Measurements from ENCODE around the gene CACNA2D4. TPM values are rescaled to one million over a fixed set of nuclear protein-coding genes. Genes with fewer than 3 reads are reported as not detected.

Gene CACNA2D4
- total and polyA plus RNA-seq, 2 of the 13 experiments (the other 11 are each of a cell fraction or from before 2014, with no cell fraction given), result 14.2 to 136 TPM

DNA sequence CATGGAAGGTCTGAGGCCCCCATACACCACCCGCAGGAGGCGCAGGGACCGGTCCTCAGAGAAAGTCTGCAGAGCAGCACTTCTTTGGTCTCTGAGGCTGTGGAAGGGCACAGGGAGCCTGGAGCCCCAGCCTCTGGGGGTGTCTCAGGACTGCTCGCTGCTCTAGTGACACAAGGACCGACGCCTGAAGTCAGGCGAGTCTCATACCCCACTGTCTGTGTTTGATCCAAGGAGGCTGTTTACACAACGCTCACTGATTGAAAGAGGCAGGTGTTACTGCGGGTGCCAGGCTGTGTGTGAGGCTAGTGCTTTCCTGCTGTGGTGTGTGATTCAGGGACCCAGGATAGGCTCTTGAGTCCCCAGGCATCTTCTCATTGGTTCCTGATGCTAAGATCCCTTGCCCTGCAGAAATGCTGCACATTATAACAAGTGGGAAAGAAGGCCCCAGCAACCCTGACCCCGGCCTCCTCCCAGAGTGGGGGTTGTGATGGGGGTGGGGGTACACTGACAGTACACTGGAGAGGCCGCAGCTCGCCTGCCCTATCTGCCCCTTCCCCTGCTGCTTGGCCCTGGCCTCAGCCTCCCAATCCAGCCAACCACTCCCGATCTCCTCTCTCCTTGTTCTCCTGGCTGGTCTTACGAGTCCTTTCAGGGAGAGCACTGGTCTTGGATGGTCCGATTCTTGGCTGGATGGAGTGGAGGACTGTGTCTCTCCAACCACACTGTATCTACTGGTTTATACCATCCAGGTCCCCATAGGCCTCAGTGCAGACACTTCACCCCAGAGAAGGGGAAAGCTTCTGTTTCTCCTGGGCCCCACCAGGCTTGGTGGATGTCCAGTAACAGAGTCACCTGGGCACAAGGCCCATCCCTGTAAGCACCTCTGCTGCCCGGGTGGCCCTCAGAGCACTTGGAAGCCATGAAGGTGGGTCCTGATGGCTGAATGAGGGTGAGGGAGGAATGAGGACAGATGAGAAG, 6.6 kb downstream of the CACNA2D4 start (continued):
- TF ChIP-seq RCOR2 (CRISPR knock-in tag; IDR thresholded peaks at IDR 0.05) (no peak), PBX3 (CRISPR knock-in tag; IDR thresholded peaks at IDR 0.05; ENCODE audit: borderline replicate concordance) (no peak), BCLAF1 (IDR thresholded peaks at IDR 0.05) (no peak)

DNA sequence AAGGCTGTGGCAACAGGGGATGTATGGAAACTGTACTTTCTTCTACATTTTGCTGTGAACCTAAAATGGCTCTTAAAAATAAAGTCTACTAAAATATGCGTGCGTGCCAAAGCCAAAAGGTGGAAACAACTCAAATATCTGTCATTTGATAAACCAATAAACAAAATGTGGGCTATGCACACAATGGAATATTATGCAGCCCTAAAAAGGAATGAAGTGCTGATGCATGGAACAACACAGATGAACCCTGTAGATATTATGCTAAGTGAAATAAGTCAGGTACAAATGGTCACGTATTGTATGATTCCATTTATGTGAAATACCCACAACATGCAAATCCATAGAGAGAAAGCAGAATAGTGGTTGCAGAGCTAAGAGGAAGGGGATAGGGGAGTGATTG, 8.0 kb downstream of the CACNA2D4 start:
- ATAC-seq, result no peak
- ChIA-PET POLR2A (no interaction called here), CTCF (ENCODE audit: low intra/inter-chr PET ratio, low total read pairs) (no interaction called here)
- WGBS (ENCODE audit: low lambda C conversion rate), result 47% methylated on average over 3 of the region's 3 CpGs
- FAIRE-seq, result no peak
- Histone ChIP-seq H3K36me3 (replicated peaks in 1 of 2; ENCODE audit: control insufficient read depth in 1 of 2, insufficient read depth in 2 of 2, low read length in 2 of 2) (no peaks in the 10 kb centered on the region), H3K4me1 (ENCODE audit: insufficient read depth, low read length) (no peaks in the 10 kb centered on the region), H3K9me3 (ENCODE audit: low read length) (no peaks in the 10 kb centered on the region), H3K27ac (ENCODE audit: extremely low read length, insufficient read depth, low read length) (no peak overlapping the region), H3K4me2 (ENCODE audit: low read depth, low read length) (no peak overlapping the region), H3K4me3 (replicated peaks in 1 of 3; ENCODE audit: insufficient read depth in 1 of 3, low read depth in 2 of 3, low read length in 3 of 3) (no peak overlapping the region), H4K20me1 (ENCODE audit: insufficient read depth, low read length) (no peaks in the 10 kb centered on the region), H3K27me3 (ENCODE audit: control insufficient read depth in 1 of 2, insufficient read depth in 2 of 2, low read length in 2 of 2) (peaks cover 4 to 22% of the 10 kb centered on the region in 2 experiments; a peak in 3 of 5 replicates), H3K9ac (ENCODE audit: insufficient read depth, low read depth, low read length) (no peak overlapping the region), H2AFZ (ENCODE audit: low read length) (no peak overlapping the region), H3K79me2 (ENCODE audit: insufficient read depth, low read length) (no peaks in the 10 kb centered on the region)
- intact Hi-C loops (cut with micrococcal nuclease; ENCODE audit: unreplicated experiment) (loop anchor here (1.0 kb wide), 1 partner anchor 19 kb away; no protein-coding TSS in a partner anchor), in situ Hi-C loops (cut with HindIII; ENCODE audit: extremely low pct_ligation_motif_present, low pct_unique_long_range_greater_than_20kb) (no loop called here)
- no peak for DNase-seq (ENCODE audit: low spot score)
- TF ChIP-seq KDM2A (CRISPR knock-in tag; IDR thresholded peaks at IDR 0.05; ENCODE audit: borderline replicate concordance, low read depth) (no peak), NFKBIZ (CRISPR knock-in tag; IDR thresholded peaks at IDR 0.05) (no peak), HMG20A (CRISPR knock-in tag; IDR thresholded peaks at IDR 0.05; ENCODE audit: borderline replicate concordance) (no peak), NFRKB (IDR thresholded peaks at IDR 0.05) (no peak), TBL1XR1 (IDR thresholded peaks at IDR 0.05; ENCODE audit: borderline replicate concordance, low read length, partially characterized antibody) (no peak)
- BruUV-seq (replicated peaks), result no TSS peak
